Stimulated activated CD8-positive, alpha-beta memory T cell treated with anti-CD3 and anti-CD28 coated beads, Interleukin-12 subunit alpha, Interleukin-12 subunit beta, amount 100 ng/mL, for 4 hours (primary cell): Measurements from ENCODE around the gene LKAAEAR1.

Experiments
- DNase-seq: peaks from one replicate; pipeline ENCODE4 v3.0.0-alpha.2; 2020; ENCODE audit warnings: low read depth

The LKAAEAR1 gene

DNA sequence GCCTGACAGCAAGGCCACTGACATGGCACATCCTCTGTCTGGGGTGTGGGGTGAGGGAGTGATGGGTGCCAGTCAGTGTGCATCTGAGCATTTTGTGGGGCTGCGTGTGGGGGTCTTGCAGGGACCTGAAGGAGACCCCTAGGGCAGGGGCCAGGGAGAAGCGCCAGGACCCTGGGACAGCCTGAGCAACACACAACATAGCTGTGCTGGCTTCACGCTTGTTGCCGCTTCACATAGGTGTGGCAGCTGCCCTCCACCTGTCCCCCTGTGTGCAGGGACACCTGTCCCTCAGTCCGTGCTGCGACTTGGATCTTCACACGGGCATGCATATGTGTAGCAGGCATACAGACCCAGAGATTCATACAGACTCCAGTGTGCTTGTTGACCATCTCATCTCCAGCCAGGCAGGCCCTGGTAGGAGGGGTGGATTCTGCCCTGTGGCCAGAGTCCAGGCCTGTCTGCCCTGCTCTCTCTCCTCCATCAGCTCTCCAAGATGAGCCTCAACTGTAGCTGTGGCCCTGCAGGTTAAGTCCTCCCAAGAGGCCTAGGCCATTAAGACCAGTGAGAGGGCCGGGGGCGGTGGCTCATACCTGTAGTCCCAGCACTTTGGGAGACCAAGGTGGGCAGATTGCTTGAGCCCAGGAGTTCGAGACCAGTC, 26.3 kb upstream of the LKAAEAR1 start:
- DNase-seq, result no peak

DNA sequence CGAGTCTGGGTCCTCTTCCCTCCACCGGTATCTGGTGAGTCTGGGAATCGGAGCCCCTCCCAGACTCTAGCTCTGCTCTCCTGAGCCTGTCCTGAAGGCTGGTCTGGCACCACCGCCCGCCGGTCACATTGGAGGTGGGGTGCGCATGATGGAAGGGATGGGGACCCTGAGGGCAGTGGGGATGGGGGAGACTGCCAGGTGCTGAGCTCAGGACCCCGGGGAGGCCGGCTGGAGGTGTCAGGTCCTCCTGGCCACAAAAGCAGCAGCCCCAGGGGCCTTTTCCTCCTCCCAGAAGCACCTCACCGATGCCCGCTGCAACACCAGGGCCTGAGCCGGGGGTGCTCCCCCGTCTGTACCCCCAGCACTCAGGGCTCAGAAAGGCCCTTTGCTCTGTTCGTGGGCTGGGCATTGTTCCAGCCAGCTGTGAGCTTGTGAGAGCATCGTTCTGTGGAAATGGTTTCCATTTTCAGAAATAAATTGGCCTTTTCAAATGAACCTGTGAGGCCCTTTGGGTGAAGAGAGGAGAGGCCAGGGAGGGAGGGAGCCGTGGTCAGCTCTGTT, 25.7 kb upstream of the LKAAEAR1 start:
- DNase-seq, result no peak

DNA sequence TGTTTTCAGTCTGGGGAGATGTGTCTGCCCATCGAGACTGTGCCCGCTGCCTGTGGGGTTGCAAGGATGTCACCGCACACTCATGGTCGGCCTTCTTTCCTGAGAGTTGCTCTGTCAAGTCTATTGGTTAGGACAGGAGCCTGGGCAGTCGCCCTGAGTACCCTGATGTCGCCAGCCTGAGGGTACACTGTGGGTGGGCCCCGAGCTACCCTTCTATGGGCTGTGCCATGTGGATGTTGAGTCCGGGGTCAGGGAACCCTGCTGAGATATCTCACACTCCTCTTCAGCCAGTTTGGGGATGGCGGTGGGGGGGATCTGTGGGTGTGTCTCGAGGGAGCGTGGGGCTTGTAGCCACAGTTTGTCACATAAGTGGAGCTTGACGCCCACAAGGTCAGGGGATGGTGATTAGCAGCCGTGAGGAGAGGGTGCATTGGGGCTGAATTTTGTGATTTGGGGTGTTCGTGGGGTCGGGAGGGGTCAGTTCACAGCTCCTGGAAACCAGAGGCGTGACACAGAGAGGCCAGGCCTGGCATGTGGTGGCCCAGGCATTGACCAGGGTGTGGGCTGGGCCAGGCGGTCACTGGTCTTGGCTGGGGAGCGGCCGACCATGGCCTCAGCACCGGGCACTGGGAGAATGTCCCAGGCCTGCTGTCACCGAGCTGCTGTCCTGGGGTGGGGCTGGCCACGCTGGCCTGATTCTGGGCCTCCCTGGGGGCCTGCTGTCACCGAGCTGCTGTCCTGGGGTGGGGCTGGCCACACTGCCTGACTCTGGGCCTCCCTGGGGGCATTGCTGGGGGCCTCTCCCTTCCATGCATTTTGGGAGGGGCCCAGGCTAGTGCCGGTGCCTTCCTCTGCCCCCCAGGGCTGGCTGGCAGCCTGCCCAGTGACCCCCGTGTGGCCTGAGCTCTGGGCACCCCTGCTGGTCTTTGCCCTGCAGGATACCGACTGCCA, 24.8 kb upstream of the LKAAEAR1 start:
- no peak for DNase-seq

DNA sequence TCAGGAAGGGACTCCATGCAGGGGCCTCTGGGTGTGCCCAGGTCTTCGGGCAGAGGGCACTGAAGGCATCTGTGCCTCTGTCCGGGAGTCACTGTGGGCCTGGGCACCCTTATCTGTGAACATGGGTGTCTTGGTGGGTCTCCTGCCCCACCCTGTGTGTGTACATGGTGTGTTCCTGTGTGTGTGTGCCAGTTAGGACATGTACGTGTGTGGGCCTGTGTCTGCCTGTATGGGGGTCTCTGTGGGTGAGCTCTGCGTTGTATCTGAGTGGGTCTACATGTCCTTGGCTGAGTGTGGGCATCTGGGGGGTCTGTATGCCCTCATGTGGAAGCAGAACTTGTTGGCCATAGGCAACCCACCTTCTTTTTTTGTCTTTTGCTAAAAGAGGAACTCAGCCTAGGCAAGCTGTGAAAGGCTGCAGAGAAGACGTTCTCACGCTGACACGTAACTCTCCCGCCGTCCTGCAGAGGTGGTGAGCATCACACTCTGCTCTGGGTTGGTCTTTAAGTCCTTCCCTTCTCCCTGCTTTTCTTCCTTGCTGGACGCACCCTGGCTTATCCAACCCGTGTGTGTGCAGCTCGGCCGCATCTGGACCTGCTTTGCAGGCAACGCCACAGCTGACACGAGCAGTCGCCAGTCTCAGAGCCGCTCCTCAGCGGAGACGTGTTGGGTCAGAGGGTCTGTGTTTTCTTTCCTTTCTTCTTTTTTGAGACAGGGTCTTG, 23.7 kb upstream of the LKAAEAR1 start:
- no peak for DNase-seq

DNA sequence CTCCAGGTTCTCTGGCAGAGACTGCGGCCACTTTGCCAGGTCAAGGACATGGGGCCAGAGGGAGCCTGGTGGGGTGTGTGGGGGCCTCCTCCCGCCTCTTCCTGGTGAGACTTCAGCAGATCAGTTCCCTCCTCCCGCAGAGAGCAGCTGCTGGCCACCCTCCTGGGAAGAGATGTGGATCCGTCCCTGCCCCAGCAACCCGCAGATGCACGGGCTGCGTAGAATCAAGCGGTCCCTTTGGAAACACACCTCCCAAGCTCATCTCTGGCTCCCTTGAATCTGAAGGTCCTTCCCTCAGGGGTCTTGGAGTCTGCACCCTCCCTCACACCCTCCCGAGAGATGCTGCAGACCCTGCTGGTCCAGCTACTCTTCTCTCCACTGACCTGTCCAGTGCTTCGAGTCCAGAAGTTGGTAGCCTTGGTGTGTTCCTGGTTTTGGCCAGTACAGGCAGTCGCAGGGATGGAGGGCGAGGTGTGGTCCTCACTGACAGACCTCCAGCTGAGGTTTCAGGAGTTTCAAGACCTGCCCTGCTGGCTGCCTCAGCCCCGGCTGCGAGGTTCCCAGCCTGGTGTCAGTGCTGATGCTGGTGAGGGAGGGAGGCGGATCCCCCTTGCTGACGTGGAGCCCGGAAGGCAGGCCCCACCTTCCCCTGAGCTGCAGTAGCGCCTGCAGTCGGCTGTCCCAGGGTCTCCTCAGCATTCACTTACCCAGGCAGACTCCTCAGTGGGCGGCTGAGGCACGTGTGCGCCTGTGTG, 23.0 kb upstream of the LKAAEAR1 start, which contains the start of gene NPBWR2:
NPBWR2 (minus strand) TSS at position 585 of the 755 bp plus-strand sequence. CDS start 734 bp downstream, outside the sequence.
- DNase-seq, result no peak

DNA sequence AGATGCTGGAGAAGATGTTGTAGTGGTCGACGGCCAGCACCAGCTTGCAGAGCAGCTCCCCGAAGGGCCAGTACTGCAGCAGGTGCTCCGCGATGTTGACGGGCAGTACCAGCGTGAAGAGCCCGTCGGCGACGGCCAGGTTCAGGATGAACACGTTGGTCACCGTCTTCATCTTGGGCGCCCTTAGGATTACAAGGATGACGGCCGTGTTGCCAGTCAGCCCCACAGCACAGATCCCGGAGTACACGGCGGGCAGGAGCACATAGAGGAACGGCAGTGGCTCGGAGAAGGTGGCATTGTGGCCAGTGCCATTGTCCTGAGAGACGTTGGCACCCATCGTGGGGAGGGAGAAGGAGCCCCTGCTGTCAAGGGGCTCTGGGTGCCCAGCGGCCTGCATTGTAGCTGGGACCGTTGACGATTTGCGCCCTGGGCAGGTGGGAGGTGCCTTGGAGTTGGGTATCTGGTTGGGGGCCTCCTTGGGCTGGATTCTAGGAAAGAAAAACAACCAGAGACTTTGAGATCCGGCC, 22.3 kb upstream of the LKAAEAR1 start:
- no peak for DNase-seq

DNA sequence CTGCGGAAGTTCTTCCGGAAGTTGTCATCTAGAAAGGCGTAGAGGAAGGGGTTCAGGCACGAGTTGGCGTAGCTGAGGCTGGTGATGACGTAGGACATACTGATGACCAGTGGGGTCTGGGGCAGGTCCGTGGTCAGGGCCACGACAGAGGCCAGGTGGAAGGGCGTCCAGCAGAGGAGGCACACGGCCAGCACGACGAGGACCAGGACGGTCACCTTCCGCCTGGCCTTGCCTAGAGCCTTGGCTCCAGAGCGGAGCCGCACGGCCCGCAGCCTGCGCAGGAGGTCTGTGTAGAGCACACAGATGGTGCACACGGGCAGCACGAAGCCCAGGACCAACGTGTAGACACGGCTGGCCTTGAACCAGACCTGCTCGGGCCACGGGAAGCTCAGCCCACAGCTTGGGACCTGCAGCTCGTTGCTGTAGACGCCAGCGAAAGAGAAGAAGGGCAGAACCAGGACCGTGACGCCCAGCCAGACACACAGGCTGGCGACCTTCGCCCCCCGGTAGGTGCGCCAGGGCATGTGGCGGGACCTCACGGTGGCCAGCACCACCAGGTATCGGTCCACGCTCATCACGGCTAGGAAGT, 21.7 kb upstream of the LKAAEAR1 start:
- no peak for DNase-seq

DNA sequence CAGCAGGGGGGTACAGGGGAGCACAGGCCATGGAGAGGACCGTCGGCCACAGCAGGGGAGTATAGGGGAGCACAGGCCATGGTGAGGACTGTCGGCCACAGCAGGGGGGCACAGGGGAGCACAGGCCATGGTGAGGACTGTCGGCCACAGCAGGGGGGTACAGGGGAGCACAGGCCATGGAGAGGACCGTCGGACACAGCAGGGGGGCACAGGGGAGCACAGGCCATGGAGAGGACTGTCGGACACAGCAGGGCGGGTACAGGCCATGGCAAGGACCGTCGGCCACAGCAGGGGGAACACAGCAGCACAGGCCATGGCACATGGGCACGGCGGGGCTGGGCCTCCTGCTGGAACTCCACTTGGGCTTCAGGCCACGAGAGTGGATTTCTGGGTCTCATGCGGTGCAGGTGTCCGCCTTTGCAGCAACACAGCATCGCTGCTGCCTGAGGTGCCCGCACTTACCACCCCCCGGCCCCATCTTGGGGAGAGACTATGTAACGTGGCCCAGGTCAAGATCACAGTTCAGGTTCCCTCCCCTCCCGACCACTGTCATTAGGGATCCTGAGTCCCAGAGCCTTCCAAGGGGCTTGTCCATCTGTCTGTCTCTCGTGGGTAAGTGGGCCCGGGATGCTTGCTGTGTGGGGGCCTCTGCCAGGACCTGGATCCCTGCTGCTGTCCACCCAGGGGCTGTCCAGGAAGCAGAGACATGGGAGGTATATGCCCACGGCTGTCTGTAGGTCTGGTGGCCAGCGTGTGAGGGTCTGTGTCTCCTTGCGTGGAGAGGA, 20.7 kb upstream of the LKAAEAR1 start:
- DNase-seq, result no peak

DNA sequence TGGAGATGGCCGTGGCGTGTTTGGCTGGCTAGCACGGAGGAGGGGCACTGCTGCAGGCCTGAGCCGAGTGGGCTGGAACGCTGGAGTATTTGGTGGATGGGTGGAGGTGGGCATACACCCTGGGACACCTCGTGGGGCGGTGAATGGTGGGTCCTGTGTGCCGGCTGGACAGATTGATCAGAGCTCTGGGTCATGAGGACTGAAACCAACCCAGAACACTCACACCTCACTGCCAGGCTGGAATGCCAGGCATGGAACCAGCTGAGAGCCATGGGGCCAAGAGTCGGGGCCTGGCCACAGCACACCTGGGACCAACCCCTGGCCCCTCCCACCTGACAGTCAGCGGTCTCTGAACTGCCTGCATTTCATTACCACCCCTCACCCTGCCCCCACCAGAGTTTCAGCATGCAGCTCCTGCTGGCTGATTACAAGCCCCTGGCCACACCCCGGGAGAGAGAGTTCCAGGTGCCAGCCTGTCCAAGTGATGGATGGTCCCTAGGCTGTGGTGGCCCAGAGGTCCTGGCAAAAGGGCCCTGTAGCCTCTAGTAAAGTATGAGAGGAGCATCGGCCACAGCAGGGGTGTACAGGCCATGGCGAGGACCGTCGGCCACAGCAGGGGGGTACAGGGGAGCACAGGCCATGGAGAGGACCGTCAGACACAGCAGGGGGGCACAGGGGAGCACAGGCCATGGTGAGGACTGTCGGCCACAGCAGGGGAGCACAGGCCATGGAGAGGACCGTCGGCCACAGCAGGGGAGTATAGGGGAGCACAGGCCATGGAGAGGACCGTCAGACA, 19.9 kb upstream of the LKAAEAR1 start:
- DNase-seq, result no peak

DNA sequence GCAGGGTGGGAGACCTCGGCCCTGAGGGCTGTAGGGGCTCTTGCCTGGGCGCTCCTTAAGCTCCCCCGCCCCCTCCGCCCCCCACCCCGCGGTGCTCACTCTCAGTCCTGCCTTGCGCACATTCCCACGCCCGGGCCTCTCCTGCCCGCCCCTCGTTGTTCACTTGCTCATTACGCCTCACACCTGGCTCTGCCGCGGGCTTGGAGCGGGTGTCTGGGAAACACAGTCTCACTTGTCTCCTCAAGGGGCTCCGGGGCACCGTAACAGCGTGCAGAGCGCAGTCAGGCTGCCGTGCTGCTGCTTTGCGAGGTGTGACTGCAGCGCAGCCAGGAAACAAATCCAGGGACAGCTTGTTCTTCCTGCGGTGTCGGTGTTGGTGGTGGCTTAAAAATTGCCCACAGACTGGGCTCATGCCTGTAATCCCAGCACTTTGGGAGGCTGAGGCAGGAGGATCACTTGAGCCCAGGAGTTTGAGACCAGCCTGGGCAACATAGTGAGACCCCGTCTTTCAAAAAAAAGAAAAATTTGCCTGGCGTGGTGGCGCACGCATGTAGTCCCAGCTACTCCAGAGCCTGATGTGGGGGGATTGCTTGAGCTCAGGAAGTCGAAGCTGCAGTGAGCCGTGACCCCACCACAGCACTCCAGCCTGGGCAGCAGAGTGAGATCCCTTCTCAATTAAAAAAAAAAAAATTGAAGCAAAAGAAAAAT, 18.6 kb upstream of the LKAAEAR1 start:
- DNase-seq, result no peak

DNA sequence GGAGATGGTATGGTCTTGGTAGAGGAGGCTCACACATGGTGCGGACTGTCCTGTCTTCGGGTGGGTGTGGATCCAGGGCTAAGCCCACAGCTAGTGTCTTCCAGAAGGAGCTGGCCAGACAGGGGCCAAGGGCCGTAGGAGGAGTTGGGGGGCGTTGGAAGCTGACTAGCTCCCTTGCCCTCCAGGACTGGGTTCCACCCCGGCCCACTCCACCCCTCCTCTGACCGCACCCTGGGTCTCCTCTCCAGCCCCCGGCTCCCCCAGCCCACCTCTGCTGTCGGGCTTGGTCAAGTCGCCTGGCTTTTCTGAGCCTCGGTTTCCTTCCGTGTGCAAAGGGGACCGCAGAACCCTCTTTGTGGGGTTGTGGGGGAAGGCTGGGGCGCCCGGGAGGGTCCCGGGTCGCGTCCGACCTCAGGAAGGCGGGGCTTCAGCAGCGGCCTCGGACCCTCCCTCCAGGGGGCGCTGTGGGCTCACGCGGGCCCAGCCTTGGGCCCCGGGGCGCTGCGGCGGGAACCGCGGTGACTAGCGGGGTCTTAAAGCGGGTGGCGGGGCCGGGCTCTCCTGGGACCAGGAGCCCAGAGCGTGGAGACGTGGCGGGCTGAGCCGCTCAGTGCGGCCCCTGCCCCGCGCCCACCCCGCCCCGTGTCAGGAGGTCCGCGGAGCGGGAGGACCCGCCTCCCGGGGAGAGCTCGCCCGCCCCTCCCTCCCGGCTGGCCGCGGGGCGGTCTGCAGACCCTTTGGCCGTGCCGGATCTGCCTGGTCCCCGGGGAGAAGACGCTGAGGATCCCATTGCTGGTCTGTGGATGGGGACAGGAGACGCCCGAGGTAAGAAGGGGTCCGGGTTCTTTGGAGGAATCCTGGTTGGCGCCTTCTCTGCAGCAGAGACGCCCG, 17.8 kb upstream of the LKAAEAR1 start:
- no peak for DNase-seq

DNA sequence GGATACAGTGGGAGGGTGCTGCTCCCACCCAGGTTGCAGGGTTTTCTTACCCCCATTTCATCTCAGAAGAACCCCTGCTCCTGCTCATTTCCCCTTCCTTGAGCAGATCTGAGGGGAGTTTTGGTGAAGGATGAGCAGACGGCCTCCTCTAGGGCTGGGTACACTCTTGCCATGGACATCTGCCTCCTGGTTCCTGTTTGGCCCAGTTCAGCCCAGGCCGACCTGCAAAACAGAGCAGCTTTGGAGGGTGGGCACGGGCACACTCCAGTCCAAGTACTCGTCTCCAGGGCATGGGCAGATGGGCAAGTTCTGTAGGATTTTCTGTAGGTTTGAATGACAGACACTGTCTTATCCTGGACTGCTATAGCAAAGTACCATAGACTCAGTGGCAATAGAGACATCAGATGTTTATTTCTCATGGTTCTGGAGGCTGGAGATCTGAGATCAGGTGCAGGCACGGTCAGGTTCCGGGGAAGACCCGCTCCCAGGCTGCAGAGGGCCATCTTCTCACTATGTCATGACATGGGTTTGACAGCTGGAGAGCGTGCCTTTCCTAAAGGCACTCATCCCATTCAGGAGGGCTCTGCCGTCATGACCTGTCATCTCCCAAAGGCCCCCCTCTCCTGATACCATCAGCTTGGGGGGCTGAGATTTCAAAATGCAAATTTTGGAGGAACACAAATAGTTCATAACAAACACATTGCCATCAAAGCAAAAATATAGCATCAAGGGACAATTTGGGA, 16.9 kb upstream of the LKAAEAR1 start:
- DNase-seq, result no peak

DNA sequence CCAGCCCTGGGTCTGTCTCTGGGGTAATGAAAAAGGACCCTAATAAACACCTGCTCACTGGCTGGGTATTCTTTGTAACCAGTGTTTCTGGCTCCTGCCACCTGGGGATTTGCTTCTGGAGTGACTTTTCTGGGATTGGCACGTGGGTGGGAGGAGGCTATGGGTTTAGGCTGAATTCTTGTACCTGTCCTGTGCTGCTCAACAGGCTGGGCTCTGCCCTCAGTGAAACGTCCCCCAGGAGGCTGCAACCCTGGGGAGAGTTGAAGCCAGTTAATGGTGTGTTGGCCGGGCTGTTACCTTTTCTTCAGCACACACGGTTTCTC, 16.3 kb upstream of the LKAAEAR1 start:
- no peak for DNase-seq

DNA sequence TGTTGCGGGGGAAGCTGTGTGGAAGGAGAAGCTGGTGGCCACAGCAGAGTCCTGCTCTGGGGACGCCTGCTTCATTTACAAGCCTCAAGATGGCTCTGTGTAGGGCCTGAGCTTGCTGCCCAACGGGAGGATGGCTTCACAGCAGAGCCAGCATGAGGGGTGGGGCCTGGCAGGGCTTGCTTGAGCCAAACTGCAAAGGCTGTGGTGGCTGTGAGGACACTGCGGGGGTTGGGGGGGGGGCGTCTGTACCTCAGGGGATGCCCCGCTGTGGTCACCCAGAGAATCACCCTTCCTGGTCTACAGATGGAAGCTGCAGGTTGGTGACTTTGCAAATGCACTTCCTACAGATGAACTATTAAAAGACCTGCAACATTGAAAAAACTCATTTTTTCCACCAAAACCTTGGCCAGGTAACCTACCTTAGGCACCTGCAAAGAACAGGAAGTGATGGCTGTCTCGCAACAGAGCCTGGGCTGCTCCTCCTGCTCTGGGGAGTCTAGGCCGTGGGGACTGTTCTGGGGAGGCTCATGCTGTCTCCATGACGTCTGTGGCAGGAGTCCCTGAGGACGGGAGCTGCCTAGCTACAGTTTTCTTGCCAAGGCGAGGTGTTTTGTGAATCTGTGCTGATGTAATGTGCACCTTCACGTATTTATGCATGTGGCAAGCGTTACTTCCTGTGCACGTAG, 15.8 kb upstream of the LKAAEAR1 start:
- no peak for DNase-seq

DNA sequence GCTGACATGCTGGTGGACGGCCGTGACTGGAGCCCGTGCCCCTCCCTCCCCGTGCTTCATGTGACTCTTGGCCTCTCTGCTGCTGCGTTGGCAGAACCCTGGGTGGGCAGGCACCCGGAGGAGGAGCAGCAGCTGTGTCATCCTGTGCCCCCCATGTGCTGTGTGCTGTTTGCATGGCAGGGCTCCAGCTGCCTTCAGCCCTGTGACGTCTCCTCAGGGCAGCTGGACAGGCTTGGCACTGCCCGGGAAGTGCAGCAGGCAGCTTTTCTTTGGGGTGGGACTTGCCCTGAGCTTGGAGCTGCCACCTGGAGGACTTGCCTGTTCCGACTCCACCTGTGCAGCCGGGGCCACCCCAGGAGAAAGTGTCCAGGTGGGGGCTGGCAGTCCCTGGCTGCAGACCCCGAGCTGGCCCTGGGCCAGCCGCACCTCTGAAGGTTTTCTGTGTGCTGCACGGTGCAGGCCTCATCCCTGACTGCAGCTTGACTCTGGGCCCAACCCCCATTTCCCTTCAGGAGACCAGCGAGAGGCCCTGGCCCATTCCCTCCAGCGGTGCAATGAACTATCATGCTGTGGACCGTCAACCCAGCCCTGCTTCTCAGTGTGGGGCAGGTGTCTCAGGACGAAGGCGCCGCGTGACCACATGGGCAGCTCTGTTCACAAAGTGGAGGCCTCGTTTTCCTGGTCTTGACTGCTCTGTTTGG, 15.0 kb upstream of the LKAAEAR1 start:
- no peak for DNase-seq
